Measurements from ENCODE around the gene APBA2. TPM values are rescaled to one million over a fixed set of nuclear protein-coding genes. Genes with fewer than 3 reads are reported as not detected.

APBA2 gene
- total RNA-seq, 4 donors from 2014 or later = 1.6 to 8.2 (median 2.5) TPM

- in situ Hi-C loops (cut with MboI; ENCODE audit: low pct_ligation_motif_present in 1 of 4, low pct_unique_long_range_greater_than_20kb in 1 of 4, low sequenced_read_pairs in 3 of 4) (no loop called here), intact Hi-C loops (cut with DNase I; ENCODE audit: low total_unique reads) (no loop called here)
- WGBS, 2 donors (ENCODE audit: low coverage in 1 of 2) = 81 to 91% methylated on average over 3 of the region's 3 CpGs
- DNase-seq = no peak
- TF ChIP-seq POLR2AphosphoS5 (IDR thresholded peaks at IDR 0.05) (no peak), EP300 (IDR thresholded peaks at IDR 0.05; ENCODE audit: low read depth) (no peak), CTCF (IDR thresholded peaks at IDR 0.05) (no peak), POLR2A (IDR thresholded peaks at IDR 0.05) (no peak)
- no peaks in the 10 kb centered on the region for H3K36me3 ChIP-seq
- no peaks in the 10 kb centered on the region for H3K27me3 ChIP-seq
- no peaks in the 10 kb centered on the region for H3K9me3 ChIP-seq
- no peaks in the 10 kb centered on the region for H3K4me1 ChIP-seq
- no peak overlapping the region for H3K4me3 ChIP-seq
- no peak overlapping the region for H3K27ac ChIP-seq
These were observed 29.5 kb downstream of the APBA2 start for GRCh38 chr15:28915041-28915810.

GRCh38 chr15:28915935-28916334 lies 30.2 kb downstream of the APBA2 start:
- 80 to 90% methylated on average over 1 to 15 of the region's 15 CpGs for WGBS, 2 donors (ENCODE audit: low coverage in 1 of 2)
- no peak for TF ChIP-seq POLR2AphosphoS5 (IDR thresholded peaks at IDR 0.05)
- no peaks in the 10 kb centered on the region for H3K4me1 ChIP-seq
- H3K4me3 ChIP-seq = no peak overlapping the region
- intact Hi-C loops (cut with DNase I; ENCODE audit: low total_unique reads) = no loop called here
- no peaks in the 10 kb centered on the region for H3K36me3 ChIP-seq
- no peaks in the 10 kb centered on the region for H3K27me3 ChIP-seq
- no peaks in the 10 kb centered on the region for H3K9me3 ChIP-seq
- no peak overlapping the region for H3K27ac ChIP-seq
- no peak for DNase-seq
- in situ Hi-C loops (cut with MboI; ENCODE audit: low pct_ligation_motif_present in 1 of 4, low pct_unique_long_range_greater_than_20kb in 1 of 4, low sequenced_read_pairs in 3 of 4) = no loop called here

- Histone ChIP-seq H3K4me3 (no peak overlapping the region), H3K4me1 (no peaks in the 10 kb centered on the region), H3K27ac (no peak overlapping the region), H3K36me3 (no peaks in the 10 kb centered on the region), H3K27me3 (no peaks in the 10 kb centered on the region), H3K9me3 (no peaks in the 10 kb centered on the region)
- TF ChIP-seq POLR2A (IDR thresholded peaks at IDR 0.05) (no peak), CTCF (IDR thresholded peaks at IDR 0.05) (no peak), EP300 (IDR thresholded peaks at IDR 0.05; ENCODE audit: low read depth) (no peak), POLR2AphosphoS5 (IDR thresholded peaks at IDR 0.05) (no peak)
- no peak for DNase-seq
- 76 to 85% methylated on average over 2 to 9 of the region's 9 CpGs for WGBS, 2 donors (ENCODE audit: low coverage in 1 of 2)
- in situ Hi-C loops (cut with MboI; ENCODE audit: low pct_ligation_motif_present in 1 of 4, low pct_unique_long_range_greater_than_20kb in 1 of 4, low sequenced_read_pairs in 3 of 4) (no loop called here), intact Hi-C loops (cut with DNase I; ENCODE audit: low total_unique reads) (no loop called here)
These were observed 32.0 kb downstream of the APBA2 start for GRCh38 chr15:28917791-28918140.

DNA sequence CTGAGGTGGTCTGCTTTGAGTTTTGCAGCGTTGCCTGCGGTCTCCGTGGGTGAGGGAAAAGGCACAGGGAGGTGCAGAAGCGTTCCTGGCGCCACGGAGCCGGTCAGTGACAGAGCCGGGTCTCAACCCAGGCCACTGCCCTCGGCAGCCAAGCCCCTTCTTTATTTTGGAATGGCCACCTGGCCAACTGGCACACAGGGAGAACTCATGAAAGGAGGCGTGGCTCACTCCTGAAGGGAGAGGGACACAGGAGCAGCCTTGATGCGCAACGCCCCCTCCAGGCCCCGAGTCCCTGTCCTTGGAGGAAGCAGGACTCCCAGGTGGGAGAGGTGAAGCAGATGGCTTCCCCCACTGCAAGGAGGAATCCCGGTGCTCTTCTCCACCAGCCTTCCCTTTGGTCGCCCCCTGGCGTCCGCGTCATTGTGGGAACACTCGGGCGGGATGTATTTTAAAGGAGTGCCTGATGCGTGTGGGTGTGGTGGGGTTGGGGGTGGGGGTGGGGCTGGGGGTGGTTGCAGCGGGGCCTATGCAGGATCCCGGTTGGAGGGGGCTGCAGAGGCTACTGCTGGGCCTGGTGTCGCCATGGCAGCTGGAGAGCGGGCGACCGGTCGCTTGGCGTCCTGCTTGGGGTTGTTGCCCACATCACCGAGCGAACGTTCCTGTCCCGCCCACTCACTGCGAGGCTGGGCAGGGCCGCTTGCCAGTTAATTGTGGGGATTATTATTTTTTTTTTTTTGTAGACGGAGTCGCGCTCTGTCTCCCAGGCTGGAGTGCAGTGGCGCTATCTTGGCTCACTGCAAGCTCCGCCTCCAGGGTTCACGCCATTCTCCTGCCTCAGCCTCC lies 32.6 kb downstream of the APBA2 start:
- in situ Hi-C loops (cut with MboI; ENCODE audit: low pct_ligation_motif_present in 1 of 4, low pct_unique_long_range_greater_than_20kb in 1 of 4, low sequenced_read_pairs in 3 of 4) = no loop called here
- no peaks in the 10 kb centered on the region for H3K4me1 ChIP-seq
- H3K9me3 ChIP-seq = no peaks in the 10 kb centered on the region
- WGBS, 2 donors (ENCODE audit: low coverage in 1 of 2) = 71% methylated on average over 41 of the region's 41 CpGs; no CpG with 5 or more reads in 1 of the 2 donors
- DNase-seq = no peak
- H3K36me3 ChIP-seq = no peaks in the 10 kb centered on the region
- no peak overlapping the region for H3K27ac ChIP-seq
- intact Hi-C loops (cut with DNase I; ENCODE audit: low total_unique reads) = no loop called here
- no peak overlapping the region for H3K4me3 ChIP-seq
- no peak for TF ChIP-seq EP300 (IDR thresholded peaks at IDR 0.05; ENCODE audit: low read depth)
- TF ChIP-seq POLR2A (IDR thresholded peaks at IDR 0.05) = no peak
- no peak for TF ChIP-seq POLR2AphosphoS5 (IDR thresholded peaks at IDR 0.05)
- TF ChIP-seq CTCF (IDR thresholded peaks at IDR 0.05) = no peak
- H3K27me3 ChIP-seq = no peaks in the 10 kb centered on the region

Measured in transverse colon (tissue), 4 donors.